GM19351 (cell line): ENCODE data around the gene ANKRD39.

ENCODE experiments used
- ATAC-seq: cut with Tn5 transposase; IDR thresholded peaks from one replicate; pipeline ENCODE4 v1.9.1; 2021; ENCODE audit warnings: mild to moderate bottlenecking, moderate library complexity; ENCODE audit not compliant: unreplicated experiment

Gene ANKRD39

DNA sequence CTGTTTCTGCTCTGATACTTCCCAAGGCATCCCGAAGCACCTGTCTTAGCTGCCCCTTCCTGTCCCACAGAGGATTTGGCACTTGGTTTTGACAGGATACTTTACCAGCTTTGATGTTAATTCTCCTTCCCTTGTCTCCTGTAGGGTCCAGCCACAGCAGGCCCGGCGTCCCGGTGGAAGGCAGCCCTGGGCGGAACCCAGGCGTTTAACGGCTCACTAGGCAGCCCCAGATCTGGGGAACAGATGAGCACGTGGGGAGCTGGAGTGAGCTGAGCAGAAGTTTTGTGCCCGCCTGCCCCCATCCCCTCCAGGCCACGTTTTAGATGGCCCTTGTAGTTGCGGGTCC is 25.4 kb downstream of the ANKRD39 start:
- ATAC-seq = no peak

DNA sequence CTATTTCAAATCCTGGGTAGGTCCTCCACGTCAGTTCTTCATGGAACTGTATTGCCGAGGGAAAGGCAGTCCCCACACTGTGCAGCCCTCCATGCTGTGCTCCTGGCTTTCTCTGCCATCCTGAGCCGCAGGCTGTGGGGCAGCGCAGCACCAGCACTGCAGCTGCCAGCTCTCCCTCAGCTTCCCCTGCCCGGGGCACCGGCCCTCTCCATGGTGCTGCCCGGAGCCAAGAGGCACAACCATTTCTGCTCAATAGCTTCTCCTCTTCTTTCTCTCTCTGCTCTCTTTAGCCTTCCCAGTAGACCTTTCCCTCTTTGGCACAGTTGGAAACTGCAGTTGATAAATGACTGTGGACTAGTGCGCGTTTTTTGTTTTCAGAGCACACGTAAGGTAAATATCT is 26.1 kb downstream of the ANKRD39 start:
- no peak for ATAC-seq

DNA sequence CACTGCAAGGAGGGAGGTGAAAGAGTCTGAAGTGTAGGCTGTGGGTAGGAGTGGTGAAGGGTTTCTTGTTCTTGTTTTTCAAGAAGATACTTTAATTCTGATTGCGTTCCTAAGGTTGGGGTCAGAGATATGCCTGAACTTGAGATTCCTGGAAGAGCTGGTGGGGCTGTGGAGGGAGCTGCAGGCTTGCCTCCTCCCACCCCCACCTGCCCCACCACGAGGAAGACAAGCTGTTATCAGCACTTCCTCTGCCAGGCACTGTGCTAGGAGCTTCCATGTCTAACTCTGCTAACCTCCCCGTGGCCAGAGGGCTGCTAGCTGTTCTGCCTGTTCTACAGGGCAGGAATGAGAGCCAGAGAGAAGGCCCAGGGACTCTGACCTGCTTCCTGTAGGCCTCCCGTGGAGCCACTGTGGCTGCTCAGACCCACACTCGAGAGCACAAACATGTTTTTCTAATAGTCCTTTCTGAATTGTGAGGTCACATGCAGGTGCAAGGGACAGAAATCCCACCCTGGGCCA is 27.7 kb downstream of the ANKRD39 start:
- ATAC-seq = no peak

DNA sequence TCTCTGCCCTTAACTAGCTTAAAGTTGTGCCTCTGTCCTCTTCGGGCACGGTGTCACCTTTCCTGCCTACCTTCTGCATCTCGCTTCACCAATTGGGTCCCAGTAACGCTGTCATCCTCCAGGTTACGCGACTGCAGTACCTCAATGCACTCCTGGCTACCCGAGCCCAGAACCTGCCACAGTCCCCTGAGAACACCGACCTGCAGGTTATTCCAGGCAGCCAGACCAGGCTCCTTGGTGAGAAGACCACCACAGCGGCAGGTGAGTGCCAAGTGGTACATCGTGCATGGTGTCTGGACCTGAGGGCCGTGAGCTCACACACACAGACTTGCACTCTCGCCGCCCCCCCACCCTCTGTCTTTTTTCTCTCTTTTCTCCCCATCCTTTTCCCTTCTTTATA is 28.9 kb downstream of the ANKRD39 start:
- ATAC-seq = no peak

DNA sequence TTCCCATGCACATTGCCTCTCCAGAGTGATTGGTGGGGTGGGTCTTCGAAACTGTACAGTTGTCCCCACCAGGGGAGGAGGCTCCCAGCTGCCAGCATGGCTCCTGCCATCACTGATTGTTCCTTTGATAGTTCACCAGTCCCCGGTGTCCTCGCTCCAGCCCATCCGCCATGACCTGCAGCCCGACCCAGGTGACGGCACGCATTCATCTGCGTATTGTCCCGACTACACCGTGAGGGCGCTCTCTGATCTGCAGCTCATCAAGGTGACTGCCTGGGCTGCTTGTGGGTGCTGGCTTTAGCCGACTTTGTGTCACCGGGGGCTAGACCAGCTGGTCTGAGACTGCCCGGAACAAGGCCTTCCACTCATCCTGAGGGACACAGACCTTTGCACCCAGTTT is 29.4 kb downstream of the ANKRD39 start:
- no peak for ATAC-seq

DNA sequence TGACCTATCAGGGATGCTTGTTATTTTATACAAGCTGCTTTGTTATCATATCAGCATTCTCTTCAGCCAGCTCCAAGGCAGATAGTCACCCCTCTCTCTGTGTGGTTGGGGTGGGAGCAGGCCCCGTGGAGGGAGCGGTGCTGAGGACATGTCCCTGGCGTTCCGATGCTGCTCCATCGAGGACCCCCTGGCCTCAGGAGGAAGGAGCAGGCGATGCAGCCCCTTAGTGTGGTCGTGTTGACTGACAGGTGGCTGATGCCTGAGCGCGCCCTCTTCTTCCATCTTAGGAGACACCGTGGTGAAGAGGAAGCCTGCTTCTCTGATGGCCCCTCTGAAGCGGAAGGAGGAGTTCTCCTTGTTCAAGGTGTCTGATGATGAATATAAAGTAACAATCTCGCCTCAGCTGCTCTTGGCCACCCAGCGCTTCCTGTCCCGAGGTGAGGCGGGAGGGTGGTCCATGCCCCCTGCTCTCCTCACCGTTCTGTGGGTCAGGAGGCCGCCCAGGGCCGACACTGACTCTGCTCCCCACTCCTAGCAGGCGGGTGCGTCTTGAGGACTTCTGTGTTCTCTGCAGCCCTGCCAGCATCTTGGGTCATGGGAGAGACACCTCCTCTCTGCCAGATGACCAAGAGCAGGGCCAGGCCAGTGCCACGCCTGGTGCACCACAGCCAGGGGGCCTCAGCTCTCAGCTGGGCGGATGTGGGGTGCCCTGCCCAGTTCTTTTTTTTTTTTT is 31.1 kb downstream of the ANKRD39 start:
- ATAC-seq = no peak

DNA sequence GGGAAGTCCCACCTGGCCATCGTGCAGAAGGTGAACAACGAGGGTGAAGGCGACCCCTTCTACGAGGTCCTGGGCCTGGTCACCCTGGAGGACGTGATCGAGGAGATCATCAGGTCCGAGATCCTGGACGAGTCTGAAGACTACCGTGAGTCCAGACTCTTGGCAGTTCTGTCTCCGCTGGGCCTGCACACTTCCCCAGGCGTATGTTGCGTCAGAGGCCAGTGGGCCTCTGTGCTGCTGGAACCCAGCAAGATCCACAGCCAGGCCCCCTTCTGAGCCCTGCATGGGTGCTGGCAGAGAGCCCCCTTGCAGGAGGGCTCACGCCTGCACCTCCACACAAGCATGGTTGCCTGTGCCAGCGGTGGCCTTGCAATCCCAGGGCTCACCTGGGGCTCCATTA is 32.8 kb downstream of the ANKRD39 start:
- no peak for ATAC-seq

DNA sequence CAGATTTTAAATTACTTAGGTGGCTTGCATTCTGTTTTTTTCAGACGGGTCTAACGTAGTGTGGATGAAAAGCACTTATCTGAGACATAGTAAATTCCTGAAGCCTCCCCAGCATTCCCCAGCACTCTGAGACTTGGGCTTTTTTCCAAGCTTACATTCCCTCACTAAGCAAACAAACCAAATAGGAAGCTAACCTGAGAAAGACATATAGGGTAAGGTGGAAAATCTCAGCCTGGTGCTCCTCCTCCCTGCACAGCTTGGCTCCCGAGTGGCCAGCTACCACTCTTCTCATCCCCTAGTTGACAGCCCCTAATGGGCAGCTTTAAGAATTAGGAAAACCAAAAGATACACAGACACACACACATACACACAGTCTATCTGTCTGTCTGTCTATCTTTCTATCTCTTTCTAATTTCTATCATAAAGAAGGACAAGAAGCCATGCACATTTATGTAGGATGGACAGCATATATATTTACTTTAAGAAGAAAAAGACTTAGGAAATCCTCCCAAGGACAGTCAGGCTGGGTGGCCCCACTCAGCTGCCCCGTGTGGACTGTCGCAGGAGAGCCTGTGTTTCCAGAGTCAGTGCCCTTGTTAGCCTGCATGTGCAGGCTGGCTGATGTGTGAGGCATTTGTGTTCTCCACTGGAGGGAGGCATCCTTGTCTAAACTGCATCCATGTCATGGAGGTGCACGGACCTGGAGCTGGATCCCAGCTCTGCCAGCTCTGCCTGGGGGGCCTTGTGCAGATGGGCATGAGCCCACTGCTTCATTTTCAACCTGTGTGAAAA is 33.5 kb downstream of the ANKRD39 start:
- ATAC-seq = no peak

DNA sequence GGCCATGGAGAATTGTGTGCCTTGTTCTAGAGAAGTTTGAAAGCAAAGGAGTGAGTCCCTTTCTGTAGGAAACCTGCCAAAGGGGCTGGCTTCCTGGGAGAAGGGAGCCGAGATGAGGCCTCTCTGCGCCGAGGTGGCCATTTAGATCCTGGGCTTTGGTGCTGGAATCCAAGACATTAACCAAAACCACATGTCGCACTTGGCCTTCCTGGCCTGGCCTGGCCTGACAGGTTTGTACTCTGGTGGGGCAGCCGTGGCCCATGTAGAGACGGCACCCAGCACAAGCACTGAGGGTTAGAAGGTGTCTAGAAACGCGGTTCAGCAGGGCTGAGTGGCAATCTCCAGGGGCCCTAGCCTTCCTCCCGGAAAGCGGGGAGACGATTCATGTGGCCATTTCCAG is 34.6 kb downstream of the ANKRD39 start:
- ATAC-seq = no peak

DNA sequence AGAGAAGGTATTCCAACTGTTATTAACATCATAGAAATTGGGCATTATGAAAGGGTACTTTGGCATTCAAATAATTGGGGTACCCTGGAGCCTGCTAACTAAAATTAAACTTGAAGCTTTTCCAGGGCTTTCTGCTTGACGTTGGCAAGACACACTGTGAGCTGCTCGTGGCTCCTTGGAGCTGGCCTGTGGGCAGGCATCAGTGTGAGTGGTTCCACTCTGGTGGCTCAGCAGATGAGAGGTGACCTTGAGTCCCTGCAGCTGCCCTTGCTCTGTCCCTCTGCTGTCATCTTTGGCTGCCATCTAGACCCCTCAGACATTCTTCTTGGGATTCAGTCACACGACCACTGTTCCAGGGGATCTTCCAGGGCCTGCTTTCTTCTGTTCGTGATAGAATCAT is 35.0 kb downstream of the ANKRD39 start:
- no peak for ATAC-seq

DNA sequence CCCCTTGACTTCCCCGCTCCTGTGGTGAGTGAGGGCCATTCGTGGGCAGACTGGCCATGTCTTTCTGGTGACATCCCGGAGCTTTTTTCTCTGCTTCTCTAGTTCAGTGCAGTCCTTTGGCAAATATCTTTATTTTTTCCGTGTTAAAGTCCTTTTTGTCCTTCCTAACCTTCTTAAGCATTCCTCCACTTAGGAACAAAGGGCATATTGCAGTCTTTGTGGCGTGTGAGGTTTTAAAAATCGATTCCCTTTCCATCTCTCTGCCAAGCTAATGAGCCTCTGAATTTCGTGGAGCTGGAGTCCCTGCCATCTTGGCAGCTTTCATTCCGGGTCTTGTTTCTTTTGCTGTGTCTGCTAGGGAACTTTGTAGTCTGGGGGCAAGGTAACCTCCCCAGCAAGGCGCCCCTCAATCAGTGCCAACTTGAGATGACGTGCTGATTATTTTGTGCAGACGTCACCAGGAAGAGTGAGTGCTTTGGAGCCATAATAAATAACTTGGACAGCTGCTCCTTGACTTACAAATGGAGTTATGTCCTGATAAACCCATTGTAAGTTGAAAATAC is 36.6 kb downstream of the ANKRD39 start:
- ATAC-seq = no peak

DNA sequence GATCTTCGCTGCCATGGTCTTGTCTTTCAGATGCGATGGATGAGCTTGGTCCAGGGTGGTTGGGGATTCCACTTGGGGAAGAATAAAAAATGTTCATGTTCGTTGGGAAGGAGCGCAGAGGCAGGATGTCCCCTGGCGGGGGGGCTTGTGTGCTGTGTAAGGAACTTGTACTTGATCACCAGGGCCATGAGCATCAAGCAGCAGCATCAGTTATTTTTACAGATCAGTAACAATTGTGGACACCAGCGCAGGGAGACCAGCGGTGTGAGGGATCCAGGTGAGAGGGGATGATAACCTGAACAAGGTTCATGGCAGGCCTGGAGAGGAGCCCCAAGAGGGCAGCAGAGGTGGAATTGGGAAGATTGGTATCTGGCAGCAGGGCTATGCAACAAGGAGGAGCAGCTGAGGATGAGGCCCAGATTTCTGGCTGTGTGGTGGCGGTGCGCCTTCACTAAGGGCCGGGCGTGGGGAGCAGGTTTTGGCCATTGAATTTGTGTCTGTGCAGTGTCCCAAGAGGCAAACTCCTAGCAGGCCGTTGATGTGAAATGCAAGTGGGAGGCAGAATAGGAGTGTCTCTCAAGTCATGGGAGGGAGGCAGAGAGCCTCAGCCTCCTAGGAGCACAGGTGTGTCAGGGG is 37.8 kb downstream of the ANKRD39 start:
- ATAC-seq = no peak

DNA sequence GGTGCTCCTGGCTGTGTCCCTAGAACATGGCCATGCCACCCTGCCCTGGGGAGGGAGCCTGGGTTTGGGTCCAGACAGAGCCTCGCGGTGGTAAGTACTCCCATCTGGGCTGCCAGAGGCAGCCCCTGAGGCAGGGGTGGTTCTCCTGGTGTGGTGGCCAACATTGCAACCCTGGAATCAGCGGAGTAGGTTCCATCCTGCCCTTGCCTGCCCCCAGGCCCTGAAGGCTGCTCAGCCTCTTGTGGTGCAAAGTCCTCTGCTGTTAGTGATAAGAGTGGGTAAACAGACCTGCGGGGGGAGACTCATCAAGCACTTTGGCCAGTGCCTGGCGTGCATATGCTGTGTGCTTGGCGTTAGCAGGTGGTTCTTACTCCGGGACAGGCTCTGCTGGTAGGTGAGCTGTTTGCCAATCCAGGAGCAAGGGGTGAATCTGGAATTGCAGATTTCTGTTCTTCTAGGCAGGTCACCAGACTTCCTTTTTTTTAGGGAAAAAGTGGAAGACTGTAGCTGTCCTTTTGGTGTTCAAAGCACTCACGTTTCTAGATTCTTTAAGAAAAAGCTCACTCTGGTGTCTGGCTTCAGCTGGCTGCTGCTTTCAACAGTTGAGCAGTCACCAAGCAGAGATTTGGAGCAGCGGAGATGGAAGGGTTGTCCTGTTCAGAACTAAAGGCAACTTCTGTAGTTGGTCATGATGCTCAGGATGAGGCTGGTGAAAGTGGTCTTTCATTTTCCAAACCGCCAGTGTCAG is 38.5 kb downstream of the ANKRD39 start:
- no peak for ATAC-seq

DNA sequence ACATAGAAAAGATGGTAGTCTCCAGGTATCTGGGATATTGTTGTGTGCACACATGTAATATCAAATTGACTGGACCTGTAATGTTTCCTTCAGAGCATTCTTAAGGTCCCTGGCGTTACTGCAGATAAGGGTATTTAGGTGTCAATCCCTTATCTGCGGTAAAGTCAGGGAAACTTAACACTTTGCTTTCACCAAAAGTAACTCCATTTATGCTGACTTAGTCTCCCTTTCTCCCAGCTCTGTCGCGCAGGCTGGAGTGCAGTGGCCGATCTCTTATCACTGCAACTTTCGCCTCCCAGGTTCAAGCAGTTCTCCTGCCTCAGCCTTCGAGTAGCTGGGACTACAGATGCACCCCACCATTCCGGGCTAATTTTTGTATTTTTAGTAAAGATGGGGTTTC is 39.9 kb downstream of the ANKRD39 start:
- no peak for ATAC-seq

DNA sequence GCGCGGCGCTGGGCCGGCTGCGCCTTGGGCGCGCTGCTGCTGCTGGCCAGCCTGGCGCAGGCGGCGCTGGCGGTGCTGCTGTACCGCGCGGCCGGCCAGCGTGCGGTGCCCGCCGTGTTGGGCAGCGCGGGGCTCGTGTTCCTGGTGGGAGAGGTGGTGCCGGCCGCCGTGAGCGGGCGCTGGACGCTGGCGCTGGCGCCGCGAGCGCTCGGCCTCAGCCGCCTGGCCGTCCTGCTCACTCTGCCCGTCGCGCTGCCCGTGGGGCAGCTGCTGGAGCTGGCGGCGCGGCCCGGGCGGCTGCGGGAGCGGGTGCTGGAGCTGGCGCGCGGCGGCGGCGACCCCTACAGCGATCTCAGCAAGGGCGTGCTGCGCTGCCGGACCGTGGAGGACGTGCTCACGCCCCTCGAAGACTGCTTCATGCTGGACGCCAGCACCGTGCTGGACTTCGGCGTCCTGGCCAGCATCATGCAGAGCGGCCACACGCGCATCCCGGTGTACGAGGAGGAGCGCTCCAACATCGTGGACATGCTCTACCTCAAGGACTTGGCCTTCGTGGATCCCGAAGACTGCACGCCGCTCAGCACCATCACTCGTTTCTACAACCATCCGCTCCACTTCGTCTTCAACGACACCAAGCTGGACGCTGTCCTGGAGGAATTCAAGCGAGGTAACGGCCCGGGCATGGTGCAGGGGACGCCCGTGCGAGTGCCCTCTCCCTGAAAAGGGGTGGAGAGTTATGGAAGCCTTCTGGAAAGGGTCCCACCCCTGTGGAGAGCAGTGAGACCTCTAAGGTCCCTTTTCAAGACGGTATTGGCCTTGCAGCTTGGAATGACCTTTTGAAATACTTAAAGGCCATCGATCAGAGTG is 40.7 kb downstream of the ANKRD39 start:
- ATAC-seq = no peak

DNA sequence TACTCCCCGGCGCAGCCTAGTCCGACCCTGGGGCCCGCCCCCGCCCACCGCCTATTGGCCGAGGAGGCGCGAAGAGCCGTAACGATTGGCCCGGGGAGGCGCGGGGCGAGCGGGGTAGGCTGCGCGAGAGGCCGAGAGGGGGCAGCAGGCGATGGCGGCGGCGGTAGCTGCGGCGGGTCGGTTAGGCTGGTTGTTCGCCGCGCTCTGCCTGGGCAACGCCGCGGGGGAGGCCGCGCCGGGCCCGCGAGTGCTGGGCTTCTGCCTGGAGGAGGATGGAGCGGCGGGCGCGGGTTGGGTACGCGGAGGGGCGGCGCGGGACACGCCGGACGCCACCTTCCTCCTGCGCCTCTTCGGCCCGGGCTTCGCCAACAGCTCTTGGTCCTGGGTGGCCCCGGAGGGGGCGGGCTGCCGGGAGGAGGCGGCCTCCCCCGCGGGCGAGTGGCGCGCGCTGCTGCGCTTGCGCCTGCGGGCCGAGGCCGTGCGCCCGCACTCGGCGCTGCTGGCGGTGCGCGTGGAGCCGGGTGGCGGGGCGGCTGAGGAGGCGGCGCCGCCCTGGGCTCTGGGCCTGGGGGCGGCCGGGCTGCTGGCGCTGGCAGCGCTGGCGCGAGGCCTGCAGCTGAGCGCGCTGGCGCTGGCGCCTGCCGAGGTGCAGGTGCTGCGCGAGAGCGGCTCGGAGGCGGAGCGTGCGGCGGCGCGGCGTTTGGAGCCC is 41.5 kb downstream of the ANKRD39 start, which contains the start of gene CNNM3:
CNNM3 (plus strand) TSS at position 142 of the 709 bp plus-strand sequence; CDS start at position 152, 10 bp downstream.
- ATAC-seq = peak; percentile 90

DNA sequence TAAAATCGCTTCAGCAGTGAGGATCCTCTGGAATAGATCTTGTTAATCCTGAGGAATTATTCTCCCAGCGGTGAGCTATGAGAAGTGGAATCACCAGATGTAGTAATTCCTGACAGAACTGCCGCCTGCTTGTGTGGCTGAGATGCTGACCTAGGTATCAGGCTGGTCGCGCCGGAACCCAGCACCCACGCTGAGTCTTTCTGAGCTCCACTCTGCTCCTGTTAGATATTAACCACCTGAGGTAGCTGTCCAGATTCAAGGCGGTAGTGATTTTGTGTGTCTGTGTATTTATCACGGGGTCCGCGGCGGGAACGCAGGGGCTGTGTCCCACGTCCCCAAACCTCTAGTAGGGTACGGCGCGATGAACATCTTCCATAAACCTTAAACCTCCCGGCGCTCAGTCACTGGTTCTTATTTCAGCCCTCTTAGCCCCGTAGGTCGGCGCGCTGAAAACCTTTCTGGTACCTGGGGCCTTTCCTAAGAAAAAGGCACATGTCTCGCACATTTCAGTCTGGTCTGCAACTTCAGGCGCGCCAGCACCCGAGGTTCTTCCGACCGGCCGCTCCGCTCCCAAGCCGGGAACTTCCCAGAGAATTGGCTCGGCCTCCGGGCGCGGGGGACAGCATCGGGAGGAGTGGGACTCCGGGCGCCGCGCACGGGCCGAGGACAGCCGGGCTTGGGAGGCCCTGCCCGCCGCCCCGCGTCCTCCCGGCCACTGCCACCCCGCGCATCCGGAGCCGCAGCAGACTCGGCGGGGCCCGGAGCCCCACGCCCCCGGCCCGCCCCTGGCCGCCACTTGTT is 42.3 kb downstream of the ANKRD39 start:
- ATAC-seq = no peak

DNA sequence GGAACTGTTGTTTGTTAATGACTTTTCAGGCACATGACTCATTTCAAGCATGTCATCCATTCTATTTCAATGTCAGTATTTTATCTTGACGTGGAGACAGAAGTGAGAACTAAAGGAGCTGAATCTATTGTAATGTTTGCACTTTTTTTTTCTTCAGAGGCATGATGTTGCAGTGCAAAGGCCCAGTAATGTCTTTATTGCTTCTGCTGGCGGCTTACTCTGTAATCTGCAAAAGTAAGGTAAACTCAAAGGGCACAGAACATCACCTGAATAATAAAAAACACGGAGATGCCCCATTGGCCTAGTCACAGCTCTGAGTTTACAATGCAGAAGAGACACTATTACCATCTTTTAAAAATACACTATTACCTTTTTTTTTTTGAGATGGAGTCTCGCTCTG is 44.2 kb downstream of the ANKRD39 start:
- ATAC-seq = no peak
